Measurements from ENCODE around the gene RNF181. TPM values are rescaled to one million over a fixed set of nuclear protein-coding genes. Genes with fewer than 3 reads are reported as not detected.

The RNF181 gene
- total and polyA plus RNA-seq, 2 of the 13 experiments (the other 11 are each of a cell fraction or from before 2014, with no cell fraction given): 224 to 578 TPM

DNA sequence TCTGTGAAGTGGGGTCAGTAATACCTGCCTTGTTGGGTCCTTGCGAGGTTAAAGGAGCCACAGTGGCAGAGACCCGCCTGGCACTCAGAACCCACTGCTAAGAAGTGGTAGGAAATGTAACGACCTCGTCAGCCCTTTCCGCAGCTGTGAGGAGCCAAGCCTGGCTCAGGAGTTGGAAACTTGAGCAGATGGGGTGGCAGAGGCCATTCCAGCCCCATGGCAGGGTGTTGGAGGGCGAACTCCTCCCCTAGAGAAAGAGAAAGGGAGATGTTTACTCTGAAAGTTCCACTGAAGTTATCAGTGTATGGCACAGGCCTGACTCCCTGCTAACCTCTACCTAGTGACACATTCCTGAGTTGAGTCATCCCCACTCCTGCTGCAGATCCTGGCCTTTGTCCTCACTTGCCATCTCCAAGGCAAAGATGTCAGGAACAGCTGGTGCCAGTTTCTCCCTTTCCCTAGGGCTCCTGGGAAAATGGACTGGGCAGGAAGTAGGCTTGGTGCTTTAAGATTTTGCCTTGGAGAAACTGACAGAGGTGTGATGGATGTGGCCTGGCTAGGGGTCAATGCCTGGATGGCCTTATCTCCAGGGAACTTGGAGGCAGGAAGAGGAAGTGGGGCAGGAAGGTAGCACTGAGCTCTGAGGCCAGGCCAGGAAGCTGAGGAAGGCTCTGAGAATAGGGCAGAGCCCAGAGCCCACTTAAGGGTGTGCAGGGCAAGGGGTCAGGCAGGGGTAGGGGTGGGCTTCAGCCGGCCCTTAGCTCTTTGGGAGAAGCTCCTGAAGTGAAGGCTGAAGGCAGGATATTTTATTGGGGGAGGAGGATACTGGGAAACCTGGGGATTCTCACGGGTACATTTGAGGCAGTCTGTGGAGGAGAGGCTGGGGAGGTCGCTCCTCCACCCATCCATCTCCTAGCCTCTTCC is 10.4 kb upstream of the RNF181 start (continued):
- TF ChIP-seq, protein P1, sequence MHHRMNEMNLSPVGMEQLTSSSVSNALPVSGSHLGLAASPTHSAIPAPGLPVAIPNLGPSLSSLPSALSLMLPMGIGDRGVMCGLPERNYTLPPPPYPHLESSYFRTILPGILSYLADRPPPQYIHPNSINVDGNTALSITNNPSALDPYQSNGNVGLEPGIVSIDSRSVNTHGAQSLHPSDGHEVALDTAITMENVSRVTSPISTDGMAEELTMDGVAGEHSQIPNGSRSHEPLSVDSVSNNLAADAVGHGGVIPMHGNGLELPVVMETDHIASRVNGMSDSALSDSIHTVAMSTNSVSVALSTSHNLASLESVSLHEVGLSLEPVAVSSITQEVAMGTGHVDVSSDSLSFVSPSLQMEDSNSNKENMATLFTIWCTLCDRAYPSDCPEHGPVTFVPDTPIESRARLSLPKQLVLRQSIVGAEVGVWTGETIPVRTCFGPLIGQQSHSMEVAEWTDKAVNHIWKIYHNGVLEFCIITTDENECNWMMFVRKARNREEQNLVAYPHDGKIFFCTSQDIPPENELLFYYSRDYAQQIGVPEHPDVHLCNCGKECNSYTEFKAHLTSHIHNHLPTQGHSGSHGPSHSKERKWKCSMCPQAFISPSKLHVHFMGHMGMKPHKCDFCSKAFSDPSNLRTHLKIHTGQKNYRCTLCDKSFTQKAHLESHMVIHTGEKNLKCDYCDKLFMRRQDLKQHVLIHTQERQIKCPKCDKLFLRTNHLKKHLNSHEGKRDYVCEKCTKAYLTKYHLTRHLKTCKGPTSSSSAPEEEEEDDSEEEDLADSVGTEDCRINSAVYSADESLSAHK (CRISPR knock-in tag; IDR thresholded peaks at IDR 0.05; ENCODE audit: borderline replicate concordance): no peak; the same call in 1 of the 2 replicates
- peak; percentile 96 for TF ChIP-seq TARDBP (CRISPR knock-in tag; IDR thresholded peaks at IDR 0.05)
- TF ChIP-seq, protein P2, sequence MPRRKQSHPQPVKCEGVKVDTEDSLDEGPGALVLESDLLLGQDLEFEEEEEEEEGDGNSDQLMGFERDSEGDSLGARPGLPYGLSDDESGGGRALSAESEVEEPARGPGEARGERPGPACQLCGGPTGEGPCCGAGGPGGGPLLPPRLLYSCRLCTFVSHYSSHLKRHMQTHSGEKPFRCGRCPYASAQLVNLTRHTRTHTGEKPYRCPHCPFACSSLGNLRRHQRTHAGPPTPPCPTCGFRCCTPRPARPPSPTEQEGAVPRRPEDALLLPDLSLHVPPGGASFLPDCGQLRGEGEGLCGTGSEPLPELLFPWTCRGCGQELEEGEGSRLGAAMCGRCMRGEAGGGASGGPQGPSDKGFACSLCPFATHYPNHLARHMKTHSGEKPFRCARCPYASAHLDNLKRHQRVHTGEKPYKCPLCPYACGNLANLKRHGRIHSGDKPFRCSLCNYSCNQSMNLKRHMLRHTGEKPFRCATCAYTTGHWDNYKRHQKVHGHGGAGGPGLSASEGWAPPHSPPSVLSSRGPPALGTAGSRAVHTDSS (CRISPR knock-in tag; conservative IDR thresholded peaks at IDR 0.05): no peak
- TF ChIP-seq ZNF431 (CRISPR knock-in tag; IDR thresholded peaks at IDR 0.05; ENCODE audit: borderline replicate concordance, low read depth): no peak; the same call in none of the 2 replicates
- peak; percentile 94 for TF ChIP-seq HDAC2 (CRISPR knock-in tag; IDR thresholded peaks at IDR 0.05)
- 0 out of 2 replicates have a peak, but pooled peaks have one; percentile 63 for TF ChIP-seq ZBTB8A (CRISPR knock-in tag; IDR thresholded peaks at IDR 0.05; ENCODE audit: borderline replicate concordance, low read depth)
- TF ChIP-seq MTF1 (CRISPR knock-in tag; IDR thresholded peaks at IDR 0.05): no peak
- peak; percentile 59 for TF ChIP-seq TCF7 (IDR thresholded peaks at IDR 0.05; ENCODE audit: low read depth)
- TF ChIP-seq, protein P3, sequence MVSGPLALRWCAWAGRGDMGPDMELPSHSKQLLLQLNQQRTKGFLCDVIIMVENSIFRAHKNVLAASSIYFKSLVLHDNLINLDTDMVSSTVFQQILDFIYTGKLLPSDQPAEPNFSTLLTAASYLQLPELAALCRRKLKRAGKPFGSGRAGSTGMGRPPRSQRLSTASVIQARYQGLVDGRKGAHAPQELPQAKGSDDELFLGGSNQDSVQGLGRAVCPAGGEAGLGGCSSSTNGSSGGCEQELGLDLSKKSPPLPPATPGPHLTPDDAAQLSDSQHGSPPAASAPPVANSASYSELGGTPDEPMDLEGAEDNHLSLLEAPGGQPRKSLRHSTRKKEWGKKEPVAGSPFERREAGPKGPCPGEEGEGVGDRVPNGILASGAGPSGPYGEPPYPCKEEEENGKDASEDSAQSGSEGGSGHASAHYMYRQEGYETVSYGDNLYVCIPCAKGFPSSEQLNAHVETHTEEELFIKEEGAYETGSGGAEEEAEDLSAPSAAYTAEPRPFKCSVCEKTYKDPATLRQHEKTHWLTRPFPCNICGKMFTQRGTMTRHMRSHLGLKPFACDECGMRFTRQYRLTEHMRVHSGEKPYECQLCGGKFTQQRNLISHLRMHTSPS (CRISPR knock-in tag; IDR thresholded peaks at IDR 0.05; ENCODE audit: low read depth): peak; percentile 92
- TF ChIP-seq ARNT (IDR thresholded peaks at IDR 0.05): no peak
- TF ChIP-seq SMC3 (IDR thresholded peaks at IDR 0.05; ENCODE audit: low read length): peak; percentile 39
- no peak for TF ChIP-seq ZNF234 (CRISPR knock-in tag; conservative IDR thresholded peaks at IDR 0.05)
- TF ChIP-seq AGO2 (optimal IDR thresholded peaks at IDR 0.05; ENCODE audit: low read depth, low read length): peak; percentile 15
- TF ChIP-seq, protein P4, sequence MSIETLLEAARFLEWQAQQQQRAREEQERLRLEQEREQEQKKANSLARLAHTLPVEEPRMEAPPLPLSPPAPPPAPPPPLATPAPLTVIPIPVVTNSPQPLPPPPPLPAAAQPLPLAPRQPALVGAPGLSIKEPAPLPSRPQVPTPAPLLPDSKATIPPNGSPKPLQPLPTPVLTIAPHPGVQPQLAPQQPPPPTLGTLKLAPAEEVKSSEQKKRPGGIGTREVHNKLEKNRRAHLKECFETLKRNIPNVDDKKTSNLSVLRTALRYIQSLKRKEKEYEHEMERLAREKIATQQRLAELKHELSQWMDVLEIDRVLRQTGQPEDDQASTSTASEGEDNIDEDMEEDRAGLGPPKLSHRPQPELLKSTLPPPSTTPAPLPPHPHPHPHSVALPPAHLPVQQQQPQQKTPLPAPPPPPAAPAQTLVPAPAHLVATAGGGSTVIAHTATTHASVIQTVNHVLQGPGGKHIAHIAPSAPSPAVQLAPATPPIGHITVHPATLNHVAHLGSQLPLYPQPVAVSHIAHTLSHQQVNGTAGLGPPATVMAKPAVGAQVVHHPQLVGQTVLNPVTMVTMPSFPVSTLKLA (IDR thresholded peaks at IDR 0.05): 0 out of 2 replicates have a peak, but pooled peaks have one; percentile 22
- TF ChIP-seq, protein P5, sequence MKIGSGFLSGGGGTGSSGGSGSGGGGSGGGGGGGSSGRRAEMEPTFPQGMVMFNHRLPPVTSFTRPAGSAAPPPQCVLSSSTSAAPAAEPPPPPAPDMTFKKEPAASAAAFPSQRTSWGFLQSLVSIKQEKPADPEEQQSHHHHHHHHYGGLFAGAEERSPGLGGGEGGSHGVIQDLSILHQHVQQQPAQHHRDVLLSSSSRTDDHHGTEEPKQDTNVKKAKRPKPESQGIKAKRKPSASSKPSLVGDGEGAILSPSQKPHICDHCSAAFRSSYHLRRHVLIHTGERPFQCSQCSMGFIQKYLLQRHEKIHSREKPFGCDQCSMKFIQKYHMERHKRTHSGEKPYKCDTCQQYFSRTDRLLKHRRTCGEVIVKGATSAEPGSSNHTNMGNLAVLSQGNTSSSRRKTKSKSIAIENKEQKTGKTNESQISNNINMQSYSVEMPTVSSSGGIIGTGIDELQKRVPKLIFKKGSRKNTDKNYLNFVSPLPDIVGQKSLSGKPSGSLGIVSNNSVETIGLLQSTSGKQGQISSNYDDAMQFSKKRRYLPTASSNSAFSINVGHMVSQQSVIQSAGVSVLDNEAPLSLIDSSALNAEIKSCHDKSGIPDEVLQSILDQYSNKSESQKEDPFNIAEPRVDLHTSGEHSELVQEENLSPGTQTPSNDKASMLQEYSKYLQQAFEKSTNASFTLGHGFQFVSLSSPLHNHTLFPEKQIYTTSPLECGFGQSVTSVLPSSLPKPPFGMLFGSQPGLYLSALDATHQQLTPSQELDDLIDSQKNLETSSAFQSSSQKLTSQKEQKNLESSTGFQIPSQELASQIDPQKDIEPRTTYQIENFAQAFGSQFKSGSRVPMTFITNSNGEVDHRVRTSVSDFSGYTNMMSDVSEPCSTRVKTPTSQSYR (CRISPR knock-in tag; IDR thresholded peaks at IDR 0.05; ENCODE audit: borderline replicate concordance): peak; percentile 66; the same call in 1 of the 2 replicates
- TF ChIP-seq NONO (IDR thresholded peaks at IDR 0.05): no peak
- peak; percentile 10; the same call in 1 of the 2 replicates for TF ChIP-seq NONO (CRISPR knock-in tag; conservative IDR thresholded peaks at IDR 0.05)
- no peak; the same call in 1 of the 2 replicates for TF ChIP-seq EEA1 (CRISPR knock-in tag; IDR thresholded peaks at IDR 0.05; ENCODE audit: borderline replicate concordance)
